HG03460 (cell line): ENCODE measurements around the gene TAC3.
"Not testable (repeated sequence)": the region's sequence is repeated elsewhere in the genome, so short reads cannot be mapped to it uniquely, and the experiment has no call there.

Experiments
- ATAC-seq: cut with Tn5 transposase; IDR thresholded peaks from one replicate; pipeline ENCODE4 v1.9.1; 2021; ENCODE audit not compliant: unreplicated experiment

Gene TAC3

GRCh38 chr12:57016348-57016747 lies at the start of gene TAC3:
TAC3 (minus strand) TSS chr12:57016529; CDS start chr12:57015797, 732 bp downstream.
- no peak for ATAC-seq

- peak; percentile 81 for ATAC-seq
Measured at GRCh38 chr12:57063991-57064685, 47.8 kb upstream of the TAC3 start.

DNA sequence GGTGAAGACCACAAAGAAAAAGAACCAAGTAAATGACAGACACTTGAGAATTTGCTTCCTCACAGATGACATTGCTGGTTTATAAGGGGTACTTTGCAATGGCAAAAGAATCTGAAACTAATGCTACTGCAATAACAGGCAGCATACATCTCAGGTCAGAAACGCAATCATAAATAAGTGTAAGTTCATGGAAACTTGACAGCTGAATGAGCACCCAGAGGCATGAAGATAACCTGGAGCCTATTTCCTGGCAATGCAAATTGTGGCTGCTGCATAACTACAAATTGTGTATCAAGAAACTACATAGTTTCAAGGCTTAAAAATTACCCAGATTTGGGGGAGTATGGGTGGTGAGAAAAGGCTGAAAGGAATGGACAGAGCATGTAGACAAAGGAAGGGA lies 42.1 kb upstream of the TAC3 start:
- no peak for ATAC-seq

DNA sequence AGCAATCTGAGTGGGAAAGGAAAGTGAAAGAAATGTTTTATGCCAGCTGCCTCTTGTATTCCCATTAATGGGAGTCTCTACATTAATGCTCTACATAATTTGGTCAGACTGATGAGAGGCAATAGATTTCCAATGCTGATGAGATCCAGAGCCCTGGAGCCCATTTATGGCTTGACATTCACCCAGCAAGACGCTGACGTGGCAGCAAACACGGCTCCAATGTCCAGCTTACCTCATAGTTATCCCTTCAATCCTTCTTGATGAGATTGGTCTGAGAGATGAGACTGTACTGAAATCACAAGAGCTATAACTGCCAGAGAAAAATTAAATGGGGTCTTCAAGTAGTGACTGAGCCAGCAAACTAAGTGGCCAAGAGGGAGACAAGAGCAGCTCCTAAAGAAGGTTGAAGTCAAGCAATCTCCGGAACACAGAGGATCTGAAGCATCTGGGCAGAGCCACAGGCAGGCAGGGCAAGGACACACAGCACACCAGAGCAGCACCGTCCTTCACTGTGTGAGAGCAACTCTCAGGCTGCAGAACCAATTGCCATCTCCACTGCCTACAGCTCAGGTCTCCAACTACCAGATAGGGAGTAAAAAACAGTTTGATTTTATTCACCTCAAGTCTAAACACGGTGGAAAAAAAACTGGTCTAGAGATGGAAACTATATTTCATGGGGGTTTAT lies 40.9 kb upstream of the TAC3 start:
- no peak for ATAC-seq

DNA sequence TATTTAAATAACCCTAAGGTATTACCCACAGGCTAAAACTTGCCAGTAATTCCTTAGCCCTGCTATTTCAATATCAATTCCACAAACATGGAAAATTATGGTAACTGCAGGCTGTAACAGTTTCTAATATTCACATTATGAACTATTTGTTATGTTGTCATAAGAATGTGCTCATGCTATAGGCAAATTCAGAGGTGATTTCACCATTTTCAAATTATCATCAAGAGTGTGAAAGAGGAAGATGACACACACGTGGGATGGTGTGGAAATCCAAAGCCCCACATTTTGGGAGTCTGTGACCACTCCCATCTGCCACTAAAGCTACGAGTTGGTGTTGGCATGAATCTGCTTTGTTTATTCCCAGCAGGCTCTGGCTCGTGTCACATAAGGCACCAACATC lies 39.5 kb upstream of the TAC3 start:
- ATAC-seq = no peak

GRCh38 chr12:57053901-57054300 lies 37.6 kb upstream of the TAC3 start:
- not testable (repeated sequence) for ATAC-seq

- ATAC-seq = not testable (repeated sequence)
Measured at GRCh38 chr12:57053146-57053545, 36.8 kb upstream of the TAC3 start.

GRCh38 chr12:57051011-57051410 lies 34.7 kb upstream of the TAC3 start:
- ATAC-seq = no peak

GRCh38 chr12:57049890-57050289 lies 33.6 kb upstream of the TAC3 start, which contains the start of gene MYO1A:
MYO1A (minus strand) TSS chr12:57050129; CDS start chr12:57048323, 1,806 bp downstream.
- no peak for ATAC-seq

GRCh38 chr12:57049119-57049446 lies 32.8 kb upstream of the TAC3 start:
- ATAC-seq = no peak

- no peak for ATAC-seq
Measured at GRCh38 chr12:57048423-57049118, 32.2 kb upstream of the TAC3 start.

DNA sequence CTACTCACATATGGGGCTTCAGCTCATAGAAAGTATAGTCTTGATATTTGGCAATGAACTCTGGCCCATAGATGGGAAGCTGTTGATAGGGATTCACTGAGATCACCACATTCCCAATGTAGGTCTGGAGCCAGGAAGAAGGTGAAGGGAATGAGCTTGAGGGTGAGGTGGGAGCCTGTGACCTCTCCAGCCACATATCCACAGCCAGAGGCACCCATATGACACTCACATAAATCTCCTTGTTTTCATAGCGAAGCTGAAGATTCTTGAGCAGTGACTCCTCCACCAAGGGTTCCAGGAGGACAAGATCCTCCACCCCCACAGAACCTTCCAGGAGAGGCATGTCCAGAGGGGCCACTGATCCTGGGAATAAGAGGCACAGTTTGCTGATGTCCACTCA lies 31.7 kb upstream of the TAC3 start:
- no peak for ATAC-seq

GRCh38 chr12:57046947-57047890 lies 30.9 kb upstream of the TAC3 start:
- no peak for ATAC-seq

DNA sequence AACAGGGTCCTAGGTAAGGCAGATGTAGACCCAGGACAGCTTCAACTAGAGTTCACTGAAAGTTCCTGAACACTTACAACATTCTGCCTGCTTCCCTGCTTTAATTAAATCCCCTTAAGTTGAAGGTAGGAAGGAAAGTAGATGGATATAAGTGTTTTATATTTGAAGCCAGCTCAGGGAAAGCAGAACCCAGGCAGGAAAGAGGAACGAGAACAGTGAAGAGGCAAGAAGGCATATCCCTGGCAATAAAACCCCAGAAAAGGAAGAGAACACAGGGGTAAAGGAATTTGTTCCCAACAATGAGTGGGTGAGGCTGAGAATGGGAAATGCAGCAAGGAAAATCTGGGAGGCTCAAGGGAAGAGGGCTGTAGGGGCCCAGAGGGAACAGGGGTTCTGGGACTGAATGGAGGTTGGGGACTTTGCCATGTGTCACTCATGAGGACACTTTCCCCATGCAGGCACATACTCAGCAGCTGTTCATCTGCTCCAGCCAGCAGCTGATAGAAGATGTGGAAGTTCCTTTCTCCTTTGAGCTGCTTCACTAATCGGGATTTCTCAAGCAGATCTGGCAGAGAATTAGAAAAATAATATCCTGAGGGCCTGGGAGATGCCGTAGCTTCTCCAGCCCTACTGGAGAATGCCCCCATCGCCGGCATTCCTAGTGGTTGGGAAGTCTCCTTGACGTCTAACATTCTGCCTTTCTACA lies 29.9 kb upstream of the TAC3 start:
- ATAC-seq = no peak

DNA sequence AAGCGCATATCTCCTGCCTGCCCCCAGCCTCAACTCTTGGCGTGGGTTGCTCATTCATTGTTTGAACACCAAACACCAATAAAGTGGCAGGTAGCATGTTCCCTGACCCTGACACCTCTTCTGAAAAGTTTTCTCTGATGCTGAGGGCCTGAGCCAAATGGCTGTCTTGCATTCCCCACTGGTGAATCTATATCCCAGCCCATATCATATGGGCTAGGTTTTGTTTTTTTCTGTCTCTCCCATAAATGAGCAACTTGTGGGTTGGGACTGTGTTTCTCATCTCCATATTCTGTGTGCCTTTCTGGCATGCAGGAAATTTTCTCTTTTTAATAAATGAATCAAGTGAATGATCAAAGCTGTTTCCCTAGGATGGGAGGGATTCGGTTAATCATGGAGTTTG lies 28.6 kb upstream of the TAC3 start:
- ATAC-seq = no peak

- ATAC-seq = no peak
Measured at GRCh38 chr12:57044468-57044867, 28.1 kb upstream of the TAC3 start.

- ATAC-seq = no peak
Measured at GRCh38 chr12:57042695-57043094, 26.4 kb upstream of the TAC3 start.

- no peak for ATAC-seq
Measured at GRCh38 chr12:57040750-57041149, 24.4 kb upstream of the TAC3 start.

DNA sequence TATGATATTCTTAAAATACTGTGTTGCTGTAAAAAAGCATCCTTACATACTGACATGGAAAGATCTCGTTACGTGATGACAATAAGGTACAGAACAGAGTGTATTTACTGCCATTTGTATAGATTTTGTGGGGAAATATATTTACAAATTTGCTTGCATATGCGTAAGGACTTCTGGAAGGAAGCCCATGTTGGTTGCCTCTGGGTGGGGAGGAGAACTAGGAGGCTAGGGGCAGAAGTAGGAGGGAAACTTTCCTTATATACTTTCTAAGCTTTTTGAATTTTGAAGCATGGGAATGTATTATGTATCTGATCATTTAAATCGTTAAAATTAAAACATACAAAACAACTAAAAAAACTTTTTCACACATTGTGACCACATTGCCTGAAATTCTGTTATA lies 23.9 kb upstream of the TAC3 start:
- no peak for ATAC-seq

DNA sequence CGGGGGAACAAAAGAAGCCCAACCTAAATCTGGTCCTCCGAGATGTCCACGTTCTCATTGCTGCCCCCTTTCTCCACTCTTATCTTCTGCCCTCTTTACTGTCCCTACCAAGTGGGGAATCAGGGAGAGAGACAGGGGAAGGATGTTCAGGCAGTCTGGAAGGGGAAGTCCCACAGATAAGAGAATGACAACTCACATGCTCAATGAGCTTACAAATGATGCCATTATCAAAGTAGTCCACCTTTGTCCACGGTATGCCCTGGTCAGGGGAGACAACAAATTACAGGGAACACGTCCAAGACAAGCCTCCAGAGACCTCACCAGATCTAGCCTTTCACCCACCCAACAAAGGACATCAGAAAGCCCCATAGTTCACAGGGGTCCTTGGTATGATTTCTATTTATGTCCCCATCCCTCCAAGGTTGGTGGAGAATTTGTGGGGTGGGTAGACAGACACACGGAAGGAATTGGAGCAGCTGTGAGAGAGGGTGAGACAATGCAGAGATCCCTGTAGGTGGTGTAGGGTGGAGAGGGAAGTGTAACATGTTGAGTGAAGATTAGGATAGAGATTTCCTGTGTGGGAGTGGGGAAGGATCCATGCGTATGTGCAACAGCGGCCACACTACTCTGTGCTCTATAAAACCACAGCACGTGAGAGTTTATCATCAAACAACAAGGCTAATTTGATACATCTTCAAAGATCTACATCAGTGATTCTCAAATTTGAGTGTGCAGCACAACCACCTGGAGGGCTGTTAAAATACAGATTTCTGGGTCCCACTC lies 22.9 kb upstream of the TAC3 start:
- no peak for ATAC-seq
